GM12878 (cell line): ENCODE measurements around the gene DCAF6. TPM values are rescaled to one million over a fixed set of nuclear protein-coding genes. Genes with fewer than 3 reads are reported as not detected.

Experiments
- ATAC-seq: fragments of 200-7000 bp; cut with Tn5 transposase; 3 replicates; pipeline ENCODE4 v1.9.1; 2020; ENCODE audit warnings: mild to moderate bottlenecking, moderate library complexity
- BruUV-seq: library from RNA; stranded (reverse); fragments of 400-500 nt; replicated peaks from 2 replicates; lab custom pipeline; 2021; lab: Mats Ljungman, UMichigan
- CTCF ChIA-PET: fragments of 300-600 bp; sonication (Branson Sonifier 250); formaldehyde crosslinking; extraction: SDS; loops from one replicate; lab custom pipeline; 2021; ENCODE audit warnings: inconsistent platforms; lab: Yijun Ruan, JAX
- POLR2A ChIA-PET: fragments of 350-600 bp; formaldehyde crosslinking; extraction: SDS; loops from one replicate; lab custom pipeline; 2021; ENCODE audit warnings: inconsistent platforms; lab: Charles Lee
- RAD21 ChIA-PET: fragments of 300-600 bp; sonication (Branson Sonifier 250); formaldehyde crosslinking; loops from one replicate; lab custom pipeline; 2023; ENCODE audit warnings: antibody characterized with exemption; ENCODE audit not compliant: unreplicated experiment; lab: Charles Lee
- SMC1A ChIA-PET: fragments of 300-600 bp; sonication (Branson Sonifier 250); formaldehyde crosslinking; loops from one replicate; lab custom pipeline; 2023; ENCODE audit not compliant: unreplicated experiment, uncharacterized antibody; lab: Charles Lee
- DNase-seq: peaks from one replicate; pipeline ENCODE4 v3.0.0-alpha.2; 2011; ENCODE audit warnings: low read depth, low spot score
- FAIRE-seq: peaks from 3 replicates; lab custom pipeline; 2011; peaks lifted over from hg19 to GRCh38; lab: Jason Lieb, UNC
- H2AFZ ChIP-seq: 2 replicates; pipeline ENCODE4 v1.6.0; 2011; ENCODE audit warnings: low read depth, low read length, control low read depth; ENCODE audit not compliant: control insufficient read depth
- H3K27ac ChIP-seq: 2 replicates; pipeline ENCODE4 v1.5.1; 2011; ENCODE audit warnings: control low read depth; ENCODE audit not compliant: control insufficient read depth, insufficient read depth
- H3K27me3 ChIP-seq, 2 experiments: replicated peaks in 1 of 2; 2 replicates each; pipeline versions ENCODE4 v1.6.0 to v1.6.1; 2011; ENCODE audit warnings: low read length in 1 of 2; ENCODE audit not compliant: control insufficient read depth in 2 of 2, insufficient read depth in 2 of 2
- H3K36me3 ChIP-seq, 2 experiments: 2 replicates each; pipeline ENCODE4 v1.5.1; 2011; ENCODE audit warnings: low read length in 1 of 2; ENCODE audit not compliant: control insufficient read depth in 2 of 2, insufficient read depth in 2 of 2
- H3K4me1 ChIP-seq: 2 replicates; pipeline ENCODE4 v1.6.1; 2011; ENCODE audit warnings: mild to moderate bottlenecking, low read length, moderate library complexity, mixed read lengths; ENCODE audit not compliant: control insufficient read depth, insufficient read depth
- H3K4me2 ChIP-seq: 2 replicates; pipeline ENCODE4 v1.6.0; 2011; ENCODE audit warnings: control low read depth; ENCODE audit not compliant: control insufficient read depth, insufficient read depth
- H3K4me3 ChIP-seq: fragments of 200-600 bp; sonication (generic); 2 replicates; pipeline ENCODE4 v1.5.1; 2016
- H3K79me2 ChIP-seq: 2 replicates; pipeline ENCODE4 v1.6.0; 2011; ENCODE audit warnings: low read length; ENCODE audit not compliant: control insufficient read depth, insufficient read depth
- H3K9ac ChIP-seq: 2 replicates; pipeline ENCODE4 v1.8.0; 2011; ENCODE audit warnings: low read length, control low read depth, mixed read lengths; ENCODE audit not compliant: control insufficient read depth, insufficient read depth
- H3K9me3 ChIP-seq: replicated peaks from 3 replicates; pipeline ENCODE4 v1.5.1; 2011; ENCODE audit warnings: mild to moderate bottlenecking, low read length; ENCODE audit not compliant: control insufficient read depth, insufficient read depth
- H4K20me1 ChIP-seq: 2 replicates; pipeline ENCODE4 v1.6.0; 2011; ENCODE audit not compliant: control insufficient read depth, insufficient read depth
- BACH1 ChIP-seq: fragments of 450-650 bp; IDR thresholded peaks from 2 replicates; pipeline ENCODE4 v1.6.1; 2017; ENCODE audit warnings: mild to moderate bottlenecking, borderline replicate concordance
- CHD2 ChIP-seq: IDR thresholded peaks from 2 replicates; pipeline ENCODE4 v1.6.1; 2011; ENCODE audit warnings: low read depth, low read length, improper control_type of control experiment, borderline replicate concordance
- EGR1 ChIP-seq, 2 experiments: IDR thresholded peaks; 1 replicate in 1 of 2; 2 replicates in 1 of 2; pipeline ENCODE4 v1.6.1; 2011 to 2012; ENCODE audit warnings: low read depth in 2 of 2, low read length in 2 of 2, borderline replicate concordance in 1 of 2, mild to moderate bottlenecking in 1 of 2, moderate library complexity in 1 of 2
- EP300 ChIP-seq, 2 experiments: fragments of 150-350 bp in 1 of 2; IDR thresholded peaks; 2 replicates each; pipeline ENCODE4 v1.6.1; 2011 to 2012; ENCODE audit warnings: low read depth in 2 of 2, low read length in 2 of 2, borderline replicate concordance in 1 of 2, improper control_type of control experiment in 1 of 2, inconsistent platforms in 1 of 2; ENCODE audit not compliant: control insufficient read depth in 1 of 2
- HDAC6 ChIP-seq: fragments of 200-600 bp; sonication (generic); IDR thresholded peaks from one replicate; pipeline ENCODE4 v1.8.0; 2017; ENCODE audit warnings: antibody characterized with exemption; ENCODE audit not compliant: unreplicated experiment
- HDGF ChIP-seq: fragments of 450-650 bp; IDR thresholded peaks from 2 replicates; pipeline ENCODE4 v1.6.1; 2016; ENCODE audit warnings: antibody characterized with exemption
- KDM1A ChIP-seq: fragments of 200-600 bp; sonication (generic); IDR thresholded peaks from 2 replicates; pipeline ENCODE4 v1.6.1; 2016; ENCODE audit warnings: borderline replicate concordance
- MYB ChIP-seq: fragments of 150-350 bp; IDR thresholded peaks from 2 replicates; pipeline ENCODE4 v1.6.1; 2014; ENCODE audit warnings: mild to moderate bottlenecking, low read depth, low read length, borderline replicate concordance
- NFYB ChIP-seq: IDR thresholded peaks from 2 replicates; pipeline ENCODE4 v1.6.1; 2011; ENCODE audit warnings: low read depth, mild to moderate bottlenecking, low read length, improper control_type of control experiment, moderate library complexity; ENCODE audit not compliant: insufficient read depth
- POLR2AphosphoS2 ChIP-seq: IDR thresholded peaks from 2 replicates; pipeline ENCODE4 v1.6.1; 2011; ENCODE audit warnings: low read depth, mild to moderate bottlenecking, low read length, improper control_type of control experiment, moderate library complexity
- POLR2AphosphoS5 ChIP-seq: IDR thresholded peaks from 2 replicates; pipeline ENCODE4 v1.6.1; 2011; ENCODE audit warnings: mild to moderate bottlenecking, low read length, inconsistent platforms
- RB1 ChIP-seq: fragments of 450-650 bp; formaldehyde crosslinking; IDR thresholded peaks from 2 replicates; pipeline ENCODE4 v1.6.1; 2017; ENCODE audit warnings: mild to moderate bottlenecking, borderline replicate concordance
- RCOR1 ChIP-seq: conservative IDR thresholded peaks from 2 replicates; pipeline ENCODE4 v1.6.1; 2012; ENCODE audit warnings: low read depth, low read length, improper control_type of control experiment
- SP1 ChIP-seq: IDR thresholded peaks from one replicate; pipeline ENCODE4 v1.6.1; 2011; ENCODE audit warnings: low read depth, low read length
- SREBF1 ChIP-seq: IDR thresholded peaks from 2 replicates; pipeline ENCODE4 v1.6.1; 2012; ENCODE audit warnings: mild to moderate bottlenecking, low read length
- TARDBP ChIP-seq: IDR thresholded peaks from 2 replicates; pipeline ENCODE4 v1.6.1; 2016; ENCODE audit warnings: borderline replicate concordance
- ZNF207 ChIP-seq: fragments of 450-650 bp; IDR thresholded peaks from 2 replicates; pipeline ENCODE4 v1.6.1; 2014; ENCODE audit warnings: antibody characterized with exemption, mild to moderate bottlenecking, borderline replicate concordance
- ZZZ3 ChIP-seq: IDR thresholded peaks from 2 replicates; pipeline ENCODE4 v1.6.1; 2011; ENCODE audit warnings: low read depth; ENCODE audit not compliant: control insufficient read depth, insufficient read length
- WGBS: methylation state at CpG from one replicate; pipeline ENCODE4 v1.1.6; 2016; ENCODE audit warnings: low lambda C conversion rate; ENCODE audit not compliant: insufficient replicate concordance, insufficient coverage; ENCODE audit errors: missing lambda C conversion rate; 5-methylcytosine and 5-hydroxymethylcytosine counted together
- in situ Hi-C: fragments of 300-500 bp; cut with MboI; formaldehyde crosslinking; loops from 9 replicates; pipeline ENCODE4 v1.14.3; 2018; ENCODE audit warnings: mixed read lengths
- intact Hi-C: fragments of 100-400 bp; cut with micrococcal nuclease; formaldehyde crosslinking; loops from one replicate; pipeline ENCODE4 v1.14.2; 2022; ENCODE audit not compliant: unreplicated experiment
- polyA plus RNA-seq, 11 experiments: library from polyadenylated mRNA; depleted of rRNA in 4 of 11; unstranded in 6 of 11; stranded (reverse) in 5 of 11; fragments of >200 nt; fragmentation: Nextera tagmentation in 4 of 11; fragmentation: Illumina TruSeq in 1 of 11; extraction: Ambion mirVana in 4 of 11; extraction: Trizol in 1 of 11; gene quantifications; 1 replicate in 1 of 11; 2 replicates in 10 of 11; pipeline versions ENCODE4 v1.2.1 to v1.2.3, GENCODE V29; 2011 to 2016; ENCODE audit warnings: inconsistent platforms in 2 of 11, missing spikeins in 2 of 11, low read depth in 1 of 11
- total RNA-seq, 4 experiments: library from RNA; depleted of rRNA in 3 of 4; stranded (reverse); fragments of >200 nt in 3 of 4; fragmentation: Illumina TruSeq in 1 of 4; extraction: Trizol in 1 of 4; gene quantifications; 2 replicates each; pipeline versions ENCODE4 v1.2.1 to v1.2.3, GENCODE V29; 2013 to 2021

Gene DCAF6
- total and polyA plus RNA-seq, 10 of the 15 experiments (the other 5 are each of a cell fraction or from before 2014, with no cell fraction given): 11.4 to 62.7 (median 33.0) TPM

DNA sequence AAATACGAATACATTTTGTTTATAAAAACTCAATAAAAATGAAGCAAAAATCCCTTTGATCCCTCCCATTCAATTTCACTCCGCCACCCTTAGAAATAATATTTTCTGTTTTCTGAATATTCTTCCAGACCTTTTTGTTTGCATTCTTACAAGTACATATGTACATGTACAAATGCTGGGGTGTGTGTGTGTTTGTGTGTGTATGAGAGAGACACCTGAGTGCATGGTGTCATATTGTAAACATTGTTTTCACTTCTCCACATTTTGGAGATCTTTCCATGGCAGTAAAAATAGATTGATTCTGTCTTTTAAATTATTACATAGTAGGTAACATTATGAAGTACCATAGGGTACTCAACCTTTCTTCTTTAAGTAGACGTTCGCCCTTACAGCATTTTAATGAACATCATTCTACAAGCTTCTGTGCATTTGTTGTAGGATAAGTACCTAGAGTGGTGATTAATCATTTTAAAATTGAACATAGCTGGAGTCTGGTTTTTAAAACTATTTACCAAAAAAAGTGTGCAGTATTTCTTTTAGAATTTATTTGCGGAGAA is 1.7 kb downstream of the DCAF6 start:
- ATAC-seq: no peak
- no peak for FAIRE-seq
- H3K9ac ChIP-seq: peak overlapping the region; percentile 96
- H3K27ac ChIP-seq: peak overlapping the region; percentile 99
- in situ Hi-C loops (loop anchor here (5.0 kb wide), 1 partner anchor 221 kb away; no protein-coding TSS in a partner anchor), intact Hi-C loops (loop anchor here (5.0 to 10.0 kb wide), 3 partner anchors 136 to 333 kb away; partner anchors contain the start of gene TIPRL)
- no TSS peak for BruUV-seq
- H3K36me3 ChIP-seq: no peaks in the 10 kb centered on the region; a peak in 1 of 4 replicates
- no peaks in the 10 kb centered on the region for H3K4me1 ChIP-seq
- ChIA-PET CTCF (interaction anchor here (0.9 to 2.1 kb wide), 3 partner anchors 11 to 144 kb away, joined by 3 to 8 read pairs (median 3); no protein-coding TSS in a partner anchor), RAD21 (interaction anchor here (1.4 to 1.6 kb wide), 3 partner anchors 20 to 288 kb away, joined by 3 to 4 read pairs (median 3); partner anchors contain the start of gene SFT2D2), POLR2A (interaction anchor here (0.7 to 1.3 kb wide), 4 partner anchors 11 to 224 kb away, joined by 3 to 5 read pairs (median 4); partner anchors contain the start of gene MPZL1), SMC1A (interaction anchor here (0.6 to 1.7 kb wide), 9 partner anchors 11 to 221 kb away, joined by 3 to 9 read pairs (median 3); no protein-coding TSS in a partner anchor)
- peak overlapping the region; percentile 76 for H3K4me2 ChIP-seq
- peaks cover 85% of the 10 kb centered on the region for H3K79me2 ChIP-seq
- H2AFZ ChIP-seq: no peak overlapping the region
- H3K4me3 ChIP-seq: peak overlapping the region; percentile 95
- DNase-seq: no peak
- H3K9me3 ChIP-seq: no peaks in the 10 kb centered on the region
- 50% methylated on average over 5 of the region's 5 CpGs for WGBS
- H4K20me1 ChIP-seq: no peaks in the 10 kb centered on the region
- TF ChIP-seq CHD2: no peak
- TF ChIP-seq KDM1A: no peak
- TF ChIP-seq POLR2AphosphoS5: no peak
- no peak for TF ChIP-seq SREBF1
- no peak for TF ChIP-seq HDGF
- no peak for TF ChIP-seq HDAC6
- H3K27me3 ChIP-seq: no peaks in the 10 kb centered on the region

DNA sequence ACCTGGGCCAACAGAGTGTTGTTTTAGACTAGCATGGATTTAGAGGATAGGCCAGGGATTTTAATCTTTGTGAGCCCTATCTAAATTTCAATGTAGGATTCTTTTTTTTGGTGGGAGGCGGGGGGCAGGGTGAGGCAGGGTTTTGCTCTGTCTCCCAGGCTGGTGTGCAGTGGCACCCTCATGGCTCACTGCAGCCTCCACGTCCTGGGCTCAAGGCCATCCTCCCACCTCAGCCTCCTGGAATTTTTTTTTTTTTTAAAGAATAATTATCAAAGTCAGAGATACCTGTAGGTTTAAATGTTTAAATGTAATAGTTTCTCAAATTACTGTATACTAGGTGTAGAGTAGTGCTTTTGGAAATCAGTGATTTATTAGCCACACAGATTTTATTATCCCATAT is 3.8 kb downstream of the DCAF6 start:
- ChIA-PET SMC1A (interaction anchor here (0.7 to 1.5 kb wide), 2 partner anchors 10 to 12 kb away, joined by 3 to 4 read pairs; no protein-coding TSS in a partner anchor), POLR2A (no interaction called here), CTCF (interaction anchor here (0.9 kb wide), 1 partner anchor 10 kb away, joined by 6 read pairs; no protein-coding TSS in a partner anchor), RAD21 (interaction anchor here (2.0 kb wide), 1 partner anchor 13 kb away, joined by 7 read pairs; no protein-coding TSS in a partner anchor)
- Histone ChIP-seq H3K79me2 (peaks cover 76% of the 10 kb centered on the region), H3K36me3 (no peaks in the 10 kb centered on the region; a peak in 1 of 4 replicates), H3K4me2 (no peak overlapping the region), H3K4me3 (no peak overlapping the region), H3K4me1 (no peaks in the 10 kb centered on the region), H3K9ac (no peak overlapping the region), H3K9me3 (no peaks in the 10 kb centered on the region; the same call in 1 of the 3 replicates), H2AFZ (no peak overlapping the region), H3K27me3 (no peaks in the 10 kb centered on the region), H3K27ac (no peak overlapping the region), H4K20me1 (no peaks in the 10 kb centered on the region)
- ATAC-seq: no peak
- no peak for DNase-seq
- in situ Hi-C loops (no loop called here), intact Hi-C loops (no loop called here)
- 100% methylated on average over 2 of the region's 2 CpGs for WGBS
- BruUV-seq: no TSS peak
- no peak for FAIRE-seq
- TF ChIP-seq MYB (no peak), BACH1 (no peak), EGR1 (IDR thresholded peaks at IDR 0.05; ENCODE audit: borderline replicate concordance in 1 of 2, low read depth in 2 of 2, low read length in 2 of 2) (no peak), NFYB (no peak), ZZZ3 (no peak), RB1 (no peak), TARDBP (no peak), SP1 (no peak), ZNF207 (no peak), EP300 (IDR thresholded peaks at IDR 0.05; ENCODE audit: borderline replicate concordance in 1 of 2, control insufficient read depth in 1 of 2, low read depth in 2 of 2, low read length in 2 of 2) (no peak), POLR2AphosphoS2 (no peak), RCOR1 (no peak)
